ENCODE data around the gene MICALL2.

- TF ChIP-seq CTCF (IDR thresholded peaks at IDR 0.05) (no peak), POLR2A (IDR thresholded peaks at IDR 0.05) (no peak)
Measured at GRCh38 chr7:1408466-1408865, 50.8 kb downstream of the MICALL2 start.

All from uterus (tissue), 2 donors.